Neural cell (in vitro differentiated cells): ENCODE measurements around the gene NAGK.
"Not testable (repeated sequence)": the region's sequence is repeated elsewhere in the genome, so short reads cannot be mapped to it uniquely, and the experiment has no call there.

Experiments
- CTCF ChIP-seq: fragments of 450-650 bp; IDR thresholded peaks from 2 replicates; pipeline ENCODE4 v1.5.1; 2014; ENCODE audit warnings: antibody characterized with exemption, mild to moderate bottlenecking, moderate library complexity; ENCODE audit not compliant: poor library complexity, severe bottlenecking
- EP300 ChIP-seq: fragments of 450-650 bp; conservative IDR thresholded peaks from 2 replicates; pipeline ENCODE4 v1.6.1; 2014; ENCODE audit warnings: antibody characterized with exemption, mild to moderate bottlenecking, moderate library complexity; ENCODE audit not compliant: poor library complexity, severe bottlenecking
- EZH2 ChIP-seq: fragments of 200-600, 300-800 bp; shearing (Covaris generic), sonication (generic); IDR thresholded peaks from 2 replicates; pipeline ENCODE4 v1.6.1; 2014; ENCODE audit warnings: antibody characterized with exemption, low read length, borderline replicate concordance, mild to moderate bottlenecking; ENCODE audit not compliant: insufficient read depth, poor library complexity, severe bottlenecking
- RAD21 ChIP-seq: fragments of 450-650 bp; conservative IDR thresholded peaks from 2 replicates; pipeline ENCODE4 v1.6.1; 2014; ENCODE audit warnings: antibody characterized with exemption, mild to moderate bottlenecking, moderate library complexity
- REST ChIP-seq: IDR thresholded peaks from 2 replicates; pipeline ENCODE4 v1.6.1; 2012; ENCODE audit warnings: borderline replicate concordance
- TAF1 ChIP-seq: IDR thresholded peaks from 2 replicates; pipeline ENCODE4 v1.6.1; 2012; ENCODE audit warnings: low read depth

GRCh38 chr2:71019989-71020388, 48.5 kb upstream of the NAGK start:
- TF ChIP-seq EZH2, CTCF, RAD21, REST, EP300, TAF1: not testable (repeated sequence)
